Endothelial cell of umbilical vein (primary cell): Measurements from ENCODE around the gene YAE1.

Experiments
- EZH2 ChIP-seq: IDR thresholded peaks from 2 replicates; pipeline ENCODE4 v1.6.1; 2012; ENCODE audit warnings: borderline replicate concordance, low read depth, mild to moderate bottlenecking, moderate library complexity, low read length, inconsistent platforms; ENCODE audit not compliant: severe bottlenecking
- FOS ChIP-seq: IDR thresholded peaks from 2 replicates; pipeline ENCODE4 v1.6.1; 2011; ENCODE audit warnings: mild to moderate bottlenecking, low read length, moderate library complexity, borderline replicate concordance; ENCODE audit not compliant: insufficient read depth
- MYC ChIP-seq: IDR thresholded peaks from one replicate; pipeline ENCODE4 v1.6.1; 2011; ENCODE audit warnings: mild to moderate bottlenecking, low read depth, low read length
- POLR2A ChIP-seq: IDR thresholded peaks from 2 replicates; pipeline ENCODE4 v1.6.1; 2012; ENCODE audit warnings: low read depth, mild to moderate bottlenecking, control low read depth, low read length
- TF ChIP-seq, protein P1 (sequence below), 2 donors: IDR thresholded peaks; 1 replicate in 1 of 2; 2 replicates in 1 of 2; pipeline ENCODE4 v1.5.1; 2011; ENCODE audit warnings: low read length in 2 of 2, mild to moderate bottlenecking in 2 of 2, moderate library complexity in 2 of 2, control low read depth in 1 of 2, inconsistent platforms in 1 of 2, low read depth in 1 of 2; ENCODE audit not compliant: insufficient read depth in 1 of 2; ENCODE audit errors: extremely low read depth in 1 of 2
- TF ChIP-seq, protein P2 (sequence below): IDR thresholded peaks from 2 replicates; pipeline ENCODE4 v1.6.1; 2011; ENCODE audit not compliant: insufficient read depth, insufficient read length

DNA sequence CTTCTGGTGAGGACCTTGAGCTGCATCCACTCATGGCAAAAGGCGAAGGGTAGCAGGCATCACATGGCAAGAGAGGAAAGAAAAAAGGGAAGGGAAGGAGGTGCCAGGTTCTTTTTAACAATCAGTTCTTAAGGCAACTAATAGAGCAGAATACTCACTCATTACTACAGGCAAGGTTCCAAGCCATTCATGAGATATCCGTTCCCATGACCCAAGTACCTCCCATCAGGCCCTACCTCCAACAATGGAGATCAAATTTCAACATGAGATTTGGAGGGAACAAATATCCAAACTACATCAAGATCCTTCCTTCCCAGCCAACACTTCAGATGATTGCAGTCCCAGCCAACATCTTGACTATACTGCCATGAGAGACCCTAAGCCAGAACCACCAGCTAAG lies 38.9 kb upstream of the YAE1 start:
- TF ChIP-seq, protein P1, sequence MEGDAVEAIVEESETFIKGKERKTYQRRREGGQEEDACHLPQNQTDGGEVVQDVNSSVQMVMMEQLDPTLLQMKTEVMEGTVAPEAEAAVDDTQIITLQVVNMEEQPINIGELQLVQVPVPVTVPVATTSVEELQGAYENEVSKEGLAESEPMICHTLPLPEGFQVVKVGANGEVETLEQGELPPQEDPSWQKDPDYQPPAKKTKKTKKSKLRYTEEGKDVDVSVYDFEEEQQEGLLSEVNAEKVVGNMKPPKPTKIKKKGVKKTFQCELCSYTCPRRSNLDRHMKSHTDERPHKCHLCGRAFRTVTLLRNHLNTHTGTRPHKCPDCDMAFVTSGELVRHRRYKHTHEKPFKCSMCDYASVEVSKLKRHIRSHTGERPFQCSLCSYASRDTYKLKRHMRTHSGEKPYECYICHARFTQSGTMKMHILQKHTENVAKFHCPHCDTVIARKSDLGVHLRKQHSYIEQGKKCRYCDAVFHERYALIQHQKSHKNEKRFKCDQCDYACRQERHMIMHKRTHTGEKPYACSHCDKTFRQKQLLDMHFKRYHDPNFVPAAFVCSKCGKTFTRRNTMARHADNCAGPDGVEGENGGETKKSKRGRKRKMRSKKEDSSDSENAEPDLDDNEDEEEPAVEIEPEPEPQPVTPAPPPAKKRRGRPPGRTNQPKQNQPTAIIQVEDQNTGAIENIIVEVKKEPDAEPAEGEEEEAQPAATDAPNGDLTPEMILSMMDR (IDR thresholded peaks at IDR 0.05; ENCODE audit: extremely low read depth in 1 of 2, insufficient read depth in 1 of 2, low read depth in 1 of 2, low read length in 2 of 2), result no peak
- TF ChIP-seq FOS (no peak), EZH2 (no peak), MYC (no peak), POLR2A (no peak)
- TF ChIP-seq, protein P2, sequence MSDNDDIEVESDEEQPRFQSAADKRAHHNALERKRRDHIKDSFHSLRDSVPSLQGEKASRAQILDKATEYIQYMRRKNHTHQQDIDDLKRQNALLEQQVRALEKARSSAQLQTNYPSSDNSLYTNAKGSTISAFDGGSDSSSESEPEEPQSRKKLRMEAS, result no peak
